HG03457 (cell line): ENCODE results near the gene INO80.

ENCODE experiments used
- ATAC-seq: cut with Tn5 transposase; IDR thresholded peaks from one replicate; pipeline ENCODE4 v1.9.1; 2021; ENCODE audit warnings: moderate number of reproducible peaks; ENCODE audit not compliant: unreplicated experiment

Gene INO80

DNA sequence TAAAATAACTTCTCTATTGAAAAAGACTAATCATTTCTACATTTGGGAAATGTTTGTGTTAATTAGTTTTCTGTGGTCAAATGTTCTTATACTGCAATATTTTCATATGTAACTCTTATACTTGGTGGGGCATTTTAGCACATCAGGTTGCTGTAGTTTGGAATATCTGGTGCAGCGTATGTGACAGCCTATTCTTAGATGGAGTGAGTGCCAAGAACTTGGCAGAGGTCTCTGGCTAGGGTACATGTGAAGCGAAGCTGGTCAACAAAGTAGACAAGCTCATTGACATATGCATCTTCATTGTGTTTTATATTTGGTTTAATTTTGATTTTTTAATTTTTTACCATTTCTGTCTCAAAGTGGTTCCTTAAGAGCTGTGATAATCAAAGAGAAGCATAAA, 109.6 kb downstream of the INO80 start:
- no peak for ATAC-seq

DNA sequence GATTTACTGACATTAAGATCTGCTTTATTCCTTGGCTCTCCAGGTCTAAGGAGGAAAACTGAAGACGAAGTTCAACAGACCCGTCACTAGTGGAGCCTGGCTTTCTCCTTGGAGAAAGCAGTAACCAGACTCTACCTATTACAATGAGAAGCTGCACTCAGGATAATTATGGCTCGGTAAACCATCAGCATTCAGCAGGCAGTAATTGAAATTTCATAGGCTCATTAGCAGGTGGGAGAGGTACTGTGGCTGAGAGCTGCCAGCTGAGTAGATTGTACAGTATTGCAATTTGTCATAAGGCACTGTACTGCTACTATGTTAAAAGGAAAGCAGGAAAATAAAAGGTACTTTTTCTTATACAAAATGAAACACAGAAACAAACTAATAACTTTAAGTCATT, 111.6 kb downstream of the INO80 start:
- no peak for ATAC-seq

DNA sequence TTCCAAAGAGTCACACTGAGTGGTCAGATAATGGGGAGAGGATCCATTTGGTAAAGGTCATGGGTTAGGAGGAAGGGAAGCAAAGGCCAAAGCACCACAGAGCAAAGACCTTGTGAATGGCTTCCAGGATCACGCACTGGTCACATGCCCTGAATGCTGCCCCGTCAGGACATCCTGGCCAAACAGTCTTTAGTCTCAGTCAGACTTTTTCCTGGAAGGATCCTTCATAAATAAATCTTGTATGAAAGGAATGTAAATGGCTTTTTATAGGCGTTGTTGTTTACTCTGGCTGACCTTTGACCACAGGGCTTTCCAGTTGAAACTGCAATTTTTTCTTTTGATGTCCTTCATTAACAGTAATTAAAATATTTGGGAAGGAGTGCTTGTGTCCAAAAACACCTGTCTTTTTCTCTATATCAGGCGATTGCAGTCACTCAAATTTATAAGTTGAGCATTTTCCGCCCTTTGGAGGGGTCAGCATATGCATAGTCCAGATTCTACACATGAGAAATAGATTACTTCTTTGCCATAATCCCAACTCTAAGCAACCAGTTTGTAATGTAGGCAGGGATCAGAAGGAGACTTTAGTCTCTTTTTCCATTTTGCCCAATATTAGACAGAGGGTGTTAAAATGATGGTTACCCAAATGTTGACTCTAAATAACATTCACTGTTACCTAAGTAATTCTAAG, 114.4 kb downstream of the INO80 start:
- ATAC-seq = no peak

DNA sequence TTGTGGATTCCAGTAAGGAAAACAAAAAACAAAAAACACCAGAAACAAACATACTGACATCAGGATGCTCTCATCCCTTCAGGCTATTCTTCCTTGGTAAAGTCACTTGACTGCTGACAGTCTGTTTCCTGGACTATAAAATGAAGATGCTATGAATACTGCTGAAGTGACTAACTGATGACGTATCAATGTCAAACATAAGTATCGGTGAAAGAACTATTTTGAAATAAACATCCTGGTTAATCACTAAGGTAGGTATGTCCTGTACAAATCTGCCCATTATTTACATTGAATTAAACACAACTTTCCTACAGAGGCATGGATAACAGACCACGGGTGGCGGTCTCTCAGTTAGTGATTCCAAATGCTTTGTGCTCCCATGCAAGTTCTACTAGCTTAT, 116.9 kb downstream of the INO80 start:
- no peak for ATAC-seq

DNA sequence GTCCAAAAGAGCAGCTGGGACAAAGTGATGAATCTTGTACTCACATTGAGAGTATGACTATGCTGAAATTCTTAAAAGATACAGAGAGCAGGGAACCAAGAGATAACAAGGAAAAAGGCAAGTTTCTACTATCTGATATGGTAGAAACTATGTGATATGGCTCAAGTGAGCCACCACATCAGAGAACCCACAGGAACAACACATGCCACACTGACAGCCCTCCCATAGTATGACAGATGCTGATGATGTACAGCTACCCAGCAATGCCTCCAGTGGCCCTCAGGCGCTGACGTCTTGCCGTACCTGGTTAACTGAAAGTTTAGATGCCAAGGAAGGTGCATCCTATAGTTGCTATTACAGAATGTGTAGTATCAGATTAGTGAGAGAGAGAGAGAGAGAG, 120.4 kb downstream of the INO80 start:
- no peak for ATAC-seq

DNA sequence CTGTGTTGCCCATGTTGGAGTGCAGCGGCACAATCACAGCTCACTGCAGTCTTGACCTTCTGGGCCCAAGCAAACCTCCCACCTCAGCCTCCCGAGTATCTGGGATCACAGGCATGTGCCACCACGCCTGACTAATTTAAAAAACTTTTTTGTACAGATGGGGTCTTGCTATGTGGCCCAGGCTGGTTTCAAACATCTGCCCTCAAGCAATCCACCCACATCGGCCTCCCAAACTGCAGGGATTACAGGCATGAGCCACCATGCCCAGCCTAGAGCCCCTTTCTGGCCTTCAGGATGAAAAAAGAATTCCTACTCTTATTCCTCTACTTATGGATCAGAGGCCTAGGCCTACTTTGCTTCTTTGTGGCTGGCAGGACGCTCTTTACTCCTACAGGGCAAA, 123.3 kb downstream of the INO80 start:
- no peak for ATAC-seq

DNA sequence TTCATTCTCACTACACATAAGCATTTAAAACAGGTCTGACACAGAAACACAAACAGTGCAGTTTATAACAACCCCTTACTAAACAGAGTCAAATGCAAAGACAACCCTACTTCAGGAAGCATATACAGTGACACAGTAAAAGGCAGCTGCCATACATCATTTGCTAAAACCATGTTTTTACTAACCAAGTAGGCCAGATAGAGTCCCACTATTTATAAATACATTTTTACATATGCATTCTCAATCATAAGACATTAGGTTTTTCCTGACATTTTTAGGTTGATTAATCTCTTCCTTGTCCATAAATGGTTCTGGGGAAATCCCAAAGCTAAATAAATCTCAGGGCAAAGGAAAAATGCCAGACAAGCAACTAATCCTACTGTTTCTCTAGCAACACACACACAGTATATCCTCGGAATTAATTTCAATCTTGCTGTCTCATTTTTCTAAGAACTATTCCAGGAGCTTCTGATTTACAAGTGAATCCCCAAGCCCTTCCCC, 123.8 kb downstream of the INO80 start:
- ATAC-seq = no peak

DNA sequence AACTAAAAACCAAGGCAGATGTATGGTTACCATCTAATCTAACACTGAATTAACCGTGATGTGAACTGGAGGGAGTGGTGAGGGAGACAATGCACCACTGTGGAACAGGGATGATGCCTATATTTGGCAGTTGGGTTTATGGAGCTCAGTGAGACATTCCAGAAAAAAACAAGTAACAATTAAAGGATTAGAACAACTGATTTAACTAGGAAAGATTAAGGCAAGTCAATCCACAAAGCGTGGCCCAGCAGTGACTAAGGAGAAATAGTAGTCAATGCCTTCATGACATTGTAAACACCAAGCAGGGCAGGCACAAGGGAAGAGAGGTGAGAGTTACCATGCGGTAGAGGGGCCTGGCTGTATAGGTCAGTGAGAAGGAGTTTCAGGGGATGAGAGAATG, 124.7 kb downstream of the INO80 start:
- ATAC-seq = no peak

DNA sequence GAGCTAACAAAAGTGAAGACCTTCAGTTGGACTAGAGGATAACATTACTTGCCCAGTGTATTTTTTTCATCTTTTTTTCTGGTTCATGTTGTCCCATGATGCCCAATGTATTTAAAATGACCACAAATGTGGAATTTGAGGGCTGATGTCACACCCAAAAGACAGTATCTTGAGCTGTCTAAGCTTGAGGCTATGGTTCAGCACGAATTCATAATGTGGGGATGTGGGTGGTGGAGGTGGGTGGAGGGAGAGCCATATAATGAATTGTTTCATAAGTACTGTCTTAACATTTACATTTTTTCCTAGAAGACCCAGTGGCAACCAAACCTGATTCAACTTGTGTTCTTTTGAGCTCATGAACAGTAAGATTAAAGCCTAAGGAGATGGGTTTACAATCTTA, 125.3 kb downstream of the INO80 start:
- no peak for ATAC-seq

DNA sequence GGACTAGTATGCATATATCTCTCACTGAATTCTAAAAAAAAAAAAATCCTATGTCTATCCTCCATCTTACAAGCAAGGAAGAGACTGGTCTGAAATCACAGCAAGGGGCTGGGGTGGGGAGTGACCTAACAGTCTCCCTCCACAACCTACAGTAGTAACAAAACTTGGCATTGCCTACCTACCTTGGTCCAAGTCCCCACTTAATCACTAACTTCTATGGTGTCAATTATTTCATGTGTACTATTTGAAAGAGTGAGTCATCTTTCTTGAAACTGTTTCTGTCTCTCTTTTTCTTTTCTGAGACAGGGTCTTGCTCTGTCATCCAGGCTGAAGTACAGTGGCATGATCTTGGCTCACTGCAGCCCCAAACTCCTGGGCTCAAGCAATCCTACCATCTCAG, 126.0 kb downstream of the INO80 start:
- no peak for ATAC-seq

DNA sequence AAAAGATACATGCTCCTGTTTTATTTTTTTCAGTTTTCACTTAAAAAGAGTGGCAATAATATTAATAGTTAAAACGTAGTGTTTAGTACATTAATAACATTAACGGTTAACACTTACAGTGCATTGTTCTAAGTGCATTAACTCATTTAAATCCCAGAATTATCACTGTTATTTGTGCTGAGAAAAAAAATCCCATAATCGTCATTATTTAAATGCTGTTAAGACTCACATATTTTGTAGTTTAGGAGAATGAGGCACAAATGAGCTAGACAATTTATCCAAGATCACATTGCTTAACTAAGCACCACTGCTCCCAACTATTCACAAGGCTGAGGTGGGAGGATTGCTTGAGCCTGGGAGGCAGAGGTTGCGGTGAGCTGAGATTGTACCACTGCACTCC, 127.9 kb downstream of the INO80 start:
- ATAC-seq = no peak

DNA sequence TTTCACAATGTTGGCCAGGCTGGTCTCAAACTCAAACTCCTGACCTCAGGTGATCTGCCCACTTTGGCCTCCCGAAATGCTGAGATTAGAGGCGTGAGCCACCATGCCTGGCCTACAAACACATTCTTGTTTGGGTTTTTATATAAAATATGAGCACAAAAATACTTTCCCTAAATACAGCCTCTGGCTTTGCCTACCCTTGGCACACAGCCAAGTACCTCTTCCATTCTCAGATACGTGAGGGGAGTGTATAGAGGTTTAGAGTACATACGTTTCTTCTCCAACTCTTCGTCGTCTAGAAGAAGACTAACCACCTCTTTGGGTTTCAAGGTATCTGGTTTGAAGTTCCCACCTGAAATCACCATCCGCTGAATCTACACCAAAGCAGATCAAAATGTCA, 129.3 kb downstream of the INO80 start:
- no peak for ATAC-seq

DNA sequence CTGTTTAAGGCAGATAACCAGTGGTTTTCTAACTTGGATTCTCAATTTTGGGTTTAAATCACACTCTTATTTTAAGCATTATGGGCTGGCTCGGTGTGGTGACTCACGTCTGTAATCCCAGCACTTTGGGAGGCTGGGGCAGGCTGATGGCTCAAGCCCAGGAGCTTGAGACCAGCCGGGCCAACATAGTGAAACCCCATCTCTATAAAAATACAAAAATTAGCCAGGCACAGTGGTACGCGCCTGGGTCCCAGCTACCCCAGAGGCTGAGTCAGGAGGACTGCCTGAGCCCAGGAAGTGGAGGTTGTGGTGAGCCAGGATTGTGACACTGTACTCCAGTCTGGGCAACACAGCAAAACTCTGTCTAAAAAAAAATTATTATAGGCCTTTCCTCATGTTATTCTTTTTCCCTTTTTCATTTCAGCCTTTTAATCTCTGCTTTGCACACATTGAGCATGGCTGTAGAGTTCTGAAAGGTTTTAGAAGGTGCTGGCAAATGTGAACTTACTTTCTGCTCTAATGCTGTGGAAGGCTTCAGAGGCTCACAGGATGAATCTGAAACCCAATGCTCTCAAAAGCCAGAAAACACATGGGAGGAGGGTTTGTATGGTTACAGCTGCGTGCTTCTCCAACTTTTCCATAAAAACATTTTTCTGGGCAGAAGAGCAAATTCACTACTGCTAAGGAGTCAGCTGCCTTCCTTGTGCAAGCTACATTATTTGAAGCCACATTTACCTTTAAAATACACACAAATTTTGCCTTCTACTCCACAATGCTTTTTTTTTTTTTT, 130.3 kb downstream of the INO80 start:
- ATAC-seq = no peak

DNA sequence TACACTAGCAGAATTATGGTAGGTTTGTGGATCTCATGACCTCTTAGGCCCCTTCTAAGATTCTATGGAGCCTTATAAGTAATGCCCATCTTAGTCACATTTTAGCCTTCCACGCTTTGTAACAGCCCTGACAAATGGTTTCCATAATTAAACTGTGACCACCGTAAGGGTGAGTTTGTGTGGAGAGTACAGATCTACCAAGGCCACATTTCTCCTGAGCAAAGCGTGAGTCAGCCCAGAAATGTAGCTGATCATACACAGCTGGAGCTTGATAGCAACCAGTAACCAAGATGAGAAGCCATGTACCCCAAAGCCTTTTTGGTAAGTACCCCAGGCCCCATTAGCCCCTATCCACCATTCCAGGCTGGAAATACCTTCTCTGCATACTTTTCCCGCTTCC, 131.1 kb downstream of the INO80 start:
- ATAC-seq = no peak

DNA sequence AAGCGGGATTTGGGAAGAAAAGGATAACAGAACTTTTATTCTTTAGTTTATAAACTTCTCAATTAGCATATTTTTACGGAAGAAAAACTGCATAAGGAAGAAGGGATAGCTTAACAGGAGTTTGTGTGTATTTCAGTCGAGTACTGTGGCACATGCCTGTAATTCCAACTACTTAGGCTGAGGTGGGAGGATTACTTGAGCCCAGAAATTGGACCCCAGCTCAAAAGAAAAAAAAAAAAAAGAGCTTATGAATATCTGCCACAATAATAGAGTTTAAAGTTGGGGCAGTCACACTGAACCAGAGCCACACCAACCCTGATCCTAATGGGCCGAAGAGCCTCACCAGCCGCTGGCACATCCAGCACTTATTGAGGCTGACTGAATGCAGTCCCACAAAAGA, 131.7 kb downstream of the INO80 start:
- ATAC-seq = no peak

DNA sequence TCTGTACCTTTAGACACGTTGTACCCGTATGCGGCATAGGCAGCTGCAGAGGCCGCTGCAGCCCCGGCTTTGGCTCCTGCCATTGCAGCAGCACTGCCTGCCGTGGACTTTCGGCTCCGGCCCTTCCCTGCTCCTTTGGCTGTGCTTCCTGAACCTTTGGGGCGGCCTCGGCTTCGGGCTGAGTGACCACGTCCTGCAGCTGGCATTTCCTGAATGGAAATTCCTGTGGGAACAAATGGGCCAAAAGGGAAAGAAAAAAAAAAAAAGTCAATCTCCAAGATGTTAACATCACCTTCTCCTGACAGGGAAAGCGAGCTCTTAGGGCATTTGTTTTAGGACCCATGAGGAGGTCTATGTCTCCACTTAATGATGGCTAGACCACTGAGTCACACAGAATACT, 133.2 kb downstream of the INO80 start:
- ATAC-seq = no peak

DNA sequence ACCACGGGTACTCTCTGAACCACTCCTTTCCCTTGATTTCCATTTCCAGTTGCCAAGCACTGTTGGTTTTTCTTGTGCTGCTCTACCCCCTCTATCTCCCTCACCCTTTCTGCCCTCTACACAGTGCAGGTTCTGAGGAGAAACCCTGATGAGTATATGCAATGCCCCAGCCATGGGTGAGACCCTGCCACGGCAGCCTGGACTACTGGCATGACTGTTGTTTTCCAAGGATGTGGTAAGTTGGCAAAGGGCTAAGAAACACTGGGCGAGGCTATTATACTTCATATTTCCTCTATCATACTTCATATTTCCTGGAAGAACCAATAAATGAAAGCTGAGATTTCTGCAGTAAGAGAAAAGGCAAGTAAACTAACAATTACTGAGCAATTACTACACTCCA, 134.9 kb downstream of the INO80 start:
- no peak for ATAC-seq

DNA sequence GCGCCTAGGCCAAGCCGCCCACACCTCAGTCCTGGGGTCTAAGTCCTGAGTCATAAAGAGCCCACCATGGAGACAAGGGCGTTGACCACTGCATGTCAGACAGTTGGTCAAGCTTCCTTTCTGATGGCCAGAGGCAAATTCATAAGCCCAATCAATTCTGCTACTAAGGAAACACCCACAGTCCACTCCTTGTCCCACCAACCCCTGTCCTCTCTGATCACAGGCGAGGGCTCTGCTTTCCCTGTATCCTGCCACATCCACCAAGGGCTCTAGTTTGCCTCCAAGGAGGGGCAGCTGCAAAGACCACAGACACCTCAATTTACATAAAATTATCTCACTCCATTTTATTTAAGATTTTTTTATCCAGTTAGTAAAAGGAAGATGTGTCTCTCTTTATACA, 137.5 kb downstream of the INO80 start:
- ATAC-seq = no peak

DNA sequence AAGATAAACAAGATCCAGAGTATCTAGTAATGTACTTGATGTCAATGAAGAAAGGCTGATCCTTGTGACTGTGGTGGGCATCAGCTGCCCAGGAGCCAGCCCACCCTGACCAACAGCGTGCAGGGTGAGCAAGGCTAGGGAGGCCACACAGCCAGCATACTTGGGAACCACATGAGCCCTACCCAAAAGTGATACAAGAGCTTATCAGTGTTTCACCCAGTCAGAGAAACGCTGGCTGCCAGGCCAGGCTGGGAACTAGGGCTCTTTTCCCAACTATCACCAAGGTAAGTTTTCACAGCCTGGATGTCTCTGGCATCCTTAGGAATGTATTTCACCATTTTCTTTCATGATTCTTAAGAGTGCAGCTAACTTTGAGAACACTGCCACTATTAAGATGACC, 137.9 kb downstream of the INO80 start:
- ATAC-seq = no peak

DNA sequence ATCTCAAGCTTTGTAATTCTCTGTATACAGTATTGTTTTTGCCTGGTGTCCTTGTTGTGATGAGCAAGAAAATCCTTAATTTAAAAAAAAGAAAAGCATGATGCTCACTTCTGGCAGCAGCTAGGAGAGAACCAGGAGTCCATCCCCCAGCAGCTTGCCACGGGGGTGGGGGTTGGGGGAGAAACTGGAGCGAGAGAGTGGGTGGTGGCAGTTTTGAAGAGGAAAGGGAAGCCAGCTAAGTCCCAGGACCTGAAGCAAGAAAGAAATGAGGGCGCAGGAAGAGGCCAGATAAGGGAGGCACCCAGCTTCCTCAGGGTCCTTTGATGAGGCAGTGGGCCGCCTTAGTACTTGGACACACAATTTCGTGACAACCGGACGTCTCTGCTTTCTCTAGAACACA, 139.3 kb downstream of the INO80 start:
- ATAC-seq = no peak

DNA sequence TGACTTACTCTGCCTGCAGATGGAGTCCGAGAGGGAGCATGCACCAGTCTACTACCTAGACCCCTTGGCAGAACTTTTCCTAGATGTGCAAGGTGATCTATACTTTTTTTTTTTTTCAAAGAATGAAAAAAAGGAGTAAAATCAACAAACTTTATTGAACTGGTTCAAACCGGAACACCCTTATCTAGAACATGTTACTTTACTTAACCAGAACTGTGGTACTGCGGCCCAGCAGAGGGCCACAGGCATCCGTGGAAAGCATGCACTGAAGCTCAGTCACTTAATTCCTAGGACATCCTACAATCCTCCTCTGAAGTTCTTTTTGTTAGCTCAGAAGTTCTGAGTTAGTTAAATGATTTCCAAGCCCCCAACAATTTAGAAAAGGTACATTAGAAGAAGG, 141.2 kb downstream of the INO80 start:
- no peak for ATAC-seq

DNA sequence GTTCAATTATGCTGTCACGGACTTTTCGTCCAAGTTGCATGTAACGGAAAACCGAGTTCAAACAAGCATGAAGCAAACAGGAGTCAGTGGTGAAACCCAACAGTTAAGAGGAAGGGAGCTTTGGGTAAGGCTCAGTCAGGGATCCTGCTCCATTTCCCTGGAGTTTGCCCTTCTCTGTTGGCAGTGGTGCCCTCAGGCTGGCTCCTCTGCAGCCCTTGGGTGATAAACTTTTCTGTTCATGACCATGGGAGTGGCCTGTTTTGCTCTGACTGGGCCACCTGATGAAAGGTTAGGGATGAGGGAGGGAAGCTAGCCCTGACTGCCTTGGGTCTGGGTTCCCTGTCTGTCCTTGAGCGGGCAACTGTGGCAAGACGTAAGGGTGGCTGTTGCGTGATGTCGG, 146.7 kb downstream of the INO80 start:
- ATAC-seq = no peak
